Gastroesophageal sphincter (tissue), 4 donors: Measurements from ENCODE around the gene KCTD1. TPM values are rescaled to one million over a fixed set of nuclear protein-coding genes. Genes with fewer than 3 reads are reported as not detected.

Experiments
- ATAC-seq: fragments of 150-250 bp; one replicate; pipeline ENCODE4 v1.9.1; 2016; ENCODE audit warnings: mild to moderate bottlenecking, moderate library complexity
- H3K27ac ChIP-seq, 4 donors: fragments of 200-600 bp; sonication (generic) in 3 of 4; 1 replicate in 3 of 4; 2 replicates in 1 of 4; pipeline ENCODE4 v1.5.1; 2016 to 2019
- H3K27me3 ChIP-seq: fragments of 200-600 bp; sonication (generic); one replicate; pipeline ENCODE4 v1.5.1; 2019
- H3K36me3 ChIP-seq, 2 donors: fragments of 200-600 bp; sonication (generic); one replicate each; pipeline ENCODE4 v1.5.1; 2019; ENCODE audit warnings: control low read depth in 1 of 2
- H3K4me1 ChIP-seq, 3 donors: fragments of 200-600 bp; sonication (generic); 1 replicate in 2 of 3; 2 replicates in 1 of 3; pipeline ENCODE4 v1.5.1; 2016 to 2019; ENCODE audit warnings: control low read depth in 2 of 3
- H3K4me3 ChIP-seq, 2 donors: fragments of 200-600 bp; sonication (generic); one replicate each; pipeline ENCODE4 v1.5.1; 2019; ENCODE audit warnings: mild to moderate bottlenecking in 1 of 2, moderate library complexity in 1 of 2
- H3K9me3 ChIP-seq, 3 donors: fragments of 200-600 bp; sonication (generic); one replicate each; pipeline ENCODE4 v1.5.1; 2017 to 2019; ENCODE audit warnings: control low read depth in 2 of 3
- CTCF ChIP-seq, 4 experiments: fragments of 200-600 bp in 2 of 4; fragments of 450-650 bp in 2 of 4; sonication (generic) in 1 of 4; IDR thresholded peaks; one replicate each; pipeline ENCODE4 v1.5.1; 2017 to 2019; ENCODE audit warnings: antibody characterized with exemption in 4 of 4, mild to moderate bottlenecking in 2 of 4, moderate library complexity in 2 of 4
- EP300 ChIP-seq: sonication (generic); formaldehyde crosslinking; IDR thresholded peaks from one replicate; pipeline ENCODE4 v1.6.1; 2017; ENCODE audit warnings: antibody characterized with exemption, mild to moderate bottlenecking
- POLR2A ChIP-seq, 2 donors: fragments of 450-650 bp; IDR thresholded peaks; one replicate each; pipeline ENCODE4 v1.6.1; 2017; ENCODE audit warnings: antibody characterized with exemption in 2 of 2, mild to moderate bottlenecking in 2 of 2, moderate library complexity in 1 of 2
- POLR2AphosphoS5 ChIP-seq: sonication (generic); formaldehyde crosslinking; IDR thresholded peaks from one replicate; pipeline ENCODE4 v1.6.1; 2017; ENCODE audit warnings: antibody characterized with exemption
- WGBS, 2 donors: methylation state at CpG; one replicate each; pipeline ENCODE4 v1.1.5; 2018; ENCODE audit warnings: low coverage in 1 of 2; 5-methylcytosine and 5-hydroxymethylcytosine counted together
- total RNA-seq, 4 donors: library from RNA; depleted of rRNA; stranded (reverse); fragments of >200 nt; gene quantifications; one replicate each; pipeline ENCODE4 v1.1.0, GENCODE V29; 2016

Gene KCTD1
- total RNA-seq, 4 donors from 2014 or later: 13.6 to 17.1 (median 16.6) TPM

DNA sequence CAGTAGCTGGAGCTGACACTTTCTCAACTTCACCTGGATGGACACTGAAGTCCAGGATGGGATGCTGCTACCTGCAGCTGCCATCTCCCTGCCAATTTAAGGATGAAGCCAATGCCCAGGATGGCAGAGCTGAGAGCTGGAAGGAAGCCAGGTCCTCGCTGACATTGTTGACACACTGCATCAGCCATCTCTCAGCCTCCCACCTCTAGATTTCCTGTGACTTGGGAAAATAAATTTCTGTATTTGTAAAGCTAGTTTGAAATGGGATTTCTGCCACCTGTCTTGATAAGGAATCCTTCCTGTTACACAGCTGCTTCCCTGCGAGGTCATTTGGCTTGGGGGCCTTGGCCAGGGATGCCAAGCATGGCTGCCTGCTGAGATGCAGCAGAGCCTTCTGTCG lies 43.5 kb downstream of the KCTD1 start:
- no peak for ATAC-seq
- Histone ChIP-seq H3K36me3 (peaks cover 0 to 11% of the 10 kb centered on the region in 2 donors), H3K27me3 (no peaks in the 10 kb centered on the region), H3K4me3 (no peak overlapping the region), H3K9me3 (no peaks in the 10 kb centered on the region), H3K27ac (no peak overlapping the region), H3K4me1 (peaks cover 0 to 1% (median 0%) of the 10 kb centered on the region in 3 donors)
- TF ChIP-seq EP300 (no peak), POLR2A (IDR thresholded peaks at IDR 0.05) (no peak), POLR2AphosphoS5 (no peak), CTCF (IDR thresholded peaks at IDR 0.05) (no peak)
- 57 to 61% methylated on average over 1 to 3 of the region's 3 CpGs for WGBS, 2 donors

DNA sequence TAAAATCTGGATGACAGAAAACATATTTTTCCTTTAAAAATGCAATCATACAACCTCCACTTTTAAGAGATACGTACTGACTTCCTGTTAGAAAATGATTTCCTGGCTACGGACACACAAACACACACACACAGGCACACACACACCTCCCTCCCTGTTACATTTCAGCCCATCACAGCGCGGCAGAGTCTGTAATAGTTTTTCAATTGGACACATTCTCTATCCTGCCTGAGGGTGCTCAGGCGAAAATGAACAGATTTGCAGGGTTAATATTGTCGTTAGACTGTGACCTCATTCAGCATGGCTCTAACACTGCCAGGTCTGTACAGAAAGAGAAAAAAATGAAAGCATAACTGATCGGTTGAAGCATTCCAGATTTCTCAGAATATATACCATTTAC lies 45.0 kb downstream of the KCTD1 start:
- H3K9me3 ChIP-seq: no peaks in the 10 kb centered on the region
- no peak overlapping the region for H3K4me3 ChIP-seq
- peaks cover 0 to 13% of the 10 kb centered on the region in 2 donors for H3K36me3 ChIP-seq
- 51 to 55% methylated on average over 7 of the region's 7 CpGs for WGBS, 2 donors
- no peak for ATAC-seq
- H3K27me3 ChIP-seq: no peaks in the 10 kb centered on the region
- no peak overlapping the region for H3K27ac ChIP-seq
- TF ChIP-seq POLR2A (IDR thresholded peaks at IDR 0.05) (no peak), EP300 (no peak), CTCF (IDR thresholded peaks at IDR 0.05) (no peak), POLR2AphosphoS5 (no peak)
- no peaks in the 10 kb centered on the region for H3K4me1 ChIP-seq

DNA sequence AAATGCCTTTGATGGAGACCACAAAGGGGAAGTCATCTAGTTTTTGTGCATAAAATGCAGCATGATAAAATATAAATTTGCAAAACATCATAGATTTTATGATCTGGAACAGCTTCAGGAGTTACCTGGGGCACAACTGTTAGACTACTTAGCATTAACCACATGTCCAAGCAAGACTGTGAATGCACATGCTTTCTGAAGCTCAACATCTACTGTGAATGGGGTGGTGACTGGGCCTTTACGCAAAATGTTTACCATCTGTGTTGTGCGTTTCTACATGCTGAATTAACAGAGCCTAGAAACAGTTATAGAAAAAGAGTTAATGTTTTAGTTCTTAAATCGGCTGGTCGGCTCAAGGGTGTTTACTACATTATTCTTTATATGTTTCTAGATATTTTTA lies 45.5 kb downstream of the KCTD1 start:
- no peak overlapping the region for H3K4me3 ChIP-seq
- no peaks in the 10 kb centered on the region for H3K27me3 ChIP-seq
- 71 to 79% methylated on average over 4 of the region's 4 CpGs for WGBS, 2 donors
- TF ChIP-seq EP300 (no peak), POLR2A (IDR thresholded peaks at IDR 0.05) (no peak), CTCF (IDR thresholded peaks at IDR 0.05) (no peak), POLR2AphosphoS5 (no peak)
- H3K4me1 ChIP-seq: no peaks in the 10 kb centered on the region
- no peaks in the 10 kb centered on the region for H3K9me3 ChIP-seq
- no peak overlapping the region for H3K27ac ChIP-seq
- no peak for ATAC-seq
- H3K36me3 ChIP-seq: peaks cover 0 to 16% of the 10 kb centered on the region in 2 donors

DNA sequence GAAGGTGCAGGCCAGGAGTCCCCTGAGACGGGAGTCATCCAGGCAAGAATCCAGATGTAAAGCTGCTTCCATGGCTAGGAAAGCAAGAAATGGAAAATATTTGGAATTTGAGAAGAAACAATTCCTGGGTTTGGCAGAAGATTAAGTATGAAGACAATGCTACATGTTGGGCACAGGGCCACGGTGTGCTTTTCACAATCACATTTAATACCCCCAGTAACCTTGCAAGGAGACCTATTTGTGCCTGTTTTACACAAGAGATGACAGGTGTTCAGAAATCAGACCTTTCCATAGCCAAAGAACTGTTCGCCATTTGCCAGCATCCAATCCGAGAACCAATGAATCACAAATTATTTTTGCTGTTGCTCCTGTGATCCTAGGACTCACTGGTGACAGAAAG lies 50.5 kb downstream of the KCTD1 start:
- Histone ChIP-seq H3K27me3 (no peaks in the 10 kb centered on the region), H3K4me3 (no peak overlapping the region), H3K36me3 (peaks cover 0 to 30% of the 10 kb centered on the region in 2 donors), H3K27ac (no peak overlapping the region), H3K4me1 (no peaks in the 10 kb centered on the region), H3K9me3 (no peaks in the 10 kb centered on the region)
- no peak for ATAC-seq
- WGBS, 2 donors: 52 to 72% methylated on average over 2 to 4 of the region's 4 CpGs
- TF ChIP-seq CTCF (IDR thresholded peaks at IDR 0.05) (no peak), POLR2A (IDR thresholded peaks at IDR 0.05) (no peak), EP300 (no peak), POLR2AphosphoS5 (no peak)

DNA sequence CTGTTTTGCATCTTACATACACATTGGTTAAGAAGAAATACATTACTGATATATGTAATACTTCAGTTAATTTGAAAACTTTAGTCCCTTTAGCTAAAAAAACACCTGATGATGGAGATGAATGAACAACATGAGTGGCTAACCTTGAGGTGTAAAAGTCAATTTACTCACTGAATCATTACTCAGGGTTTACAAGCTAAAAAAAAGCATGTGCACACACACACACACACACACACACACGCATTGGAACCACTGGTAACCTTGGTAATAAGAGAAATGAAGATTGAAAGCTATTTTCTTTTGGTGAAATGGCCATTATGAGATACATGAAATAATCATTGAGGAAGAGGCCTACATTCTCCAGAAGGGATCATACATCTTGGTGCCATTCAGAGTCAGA lies 51.8 kb downstream of the KCTD1 start:
- no peak for ATAC-seq
- TF ChIP-seq POLR2A (IDR thresholded peaks at IDR 0.05) (no peak), EP300 (no peak), CTCF (IDR thresholded peaks at IDR 0.05) (no peak)

More for the DNA sequence above, 51.8 kb downstream of the KCTD1 start:
- WGBS, 2 donors: 91% methylated on average over 1 of the region's 1 CpG; no CpG with 5 or more reads in 1 of the 2 donors
- H3K27me3 ChIP-seq: no peaks in the 10 kb centered on the region
- H3K4me1 ChIP-seq: no peaks in the 10 kb centered on the region
- H3K4me3 ChIP-seq: no peak overlapping the region
- H3K27ac ChIP-seq: no peak overlapping the region
- no peaks in the 10 kb centered on the region for H3K9me3 ChIP-seq
- H3K36me3 ChIP-seq: peaks cover 0 to 32% of the 10 kb centered on the region in 2 donors
